Left lung (tissue), 10 donors: Measurements from ENCODE around the gene GLS. TPM values are rescaled to one million over a fixed set of nuclear protein-coding genes. Genes with fewer than 3 reads are reported as not detected.
A peak's percentile ranks its signal among the peaks of the same experiment; 100 is the strongest.

ENCODE experiments used
- ATAC-seq: fragments of 200-7000 bp; cut with Tn5 transposase; one replicate; pipeline ENCODE4 v1.9.1; 2020; ENCODE audit warnings: moderate library complexity
- DNase-seq, 4 donors: peaks; one replicate each; pipeline ENCODE4 v3.0.0-alpha.2; 2013 to 2020
- H3K27ac ChIP-seq, 2 donors: fragments of 200-600 bp; sonication (generic) in 1 of 2; one replicate each; pipeline versions ENCODE4 v1.5.0 to v1.8.0; 2020 to 2021
- H3K27me3 ChIP-seq, 2 donors: fragments of 200-600 bp; sonication (generic) in 1 of 2; one replicate each; pipeline versions ENCODE4 v1.5.0 to v1.8.0; 2020 to 2021
- H3K36me3 ChIP-seq, 2 donors: fragments of 200-600 bp; sonication (generic) in 1 of 2; one replicate each; pipeline versions ENCODE4 v1.5.0 to v1.8.0; 2020 to 2021
- H3K4me1 ChIP-seq, 2 donors: fragments of 200-600 bp; one replicate each; pipeline ENCODE4 v1.8.0; 2021
- H3K4me3 ChIP-seq, 2 donors: fragments of 200-600 bp; sonication (generic) in 1 of 2; one replicate each; pipeline versions ENCODE4 v1.5.0 to v1.8.0; 2020 to 2021; ENCODE audit warnings: mild to moderate bottlenecking in 1 of 2
- H3K9me3 ChIP-seq, 2 donors: fragments of 200-600 bp; sonication (generic) in 1 of 2; one replicate each; pipeline versions ENCODE4 v1.5.0 to v1.8.0; 2020 to 2021
- intact Hi-C, 2 donors: fragments of 100-400 bp; cut with DNase I; formaldehyde crosslinking; loops; one replicate each; pipeline versions ENCODE4 v1.11.2 to v1.14.2; 2022
- polyA plus RNA-seq, 6 donors: library from polyadenylated mRNA; unstranded; fragments of 120-200 nt; gene quantifications; one replicate each; pipeline ENCODE4 v1.2.1, GENCODE V29; 2013; ENCODE audit not compliant: insufficient read length in 6 of 6
- total RNA-seq, 2 donors: library from RNA; stranded (reverse); fragmentation: NEBNext Ultra II Directional; extraction: Animal tissue kit (Norgen Biotek cat#: 25700); gene quantifications; one replicate each; pipeline ENCODE4 v1.2.1, GENCODE V29; 2021
- TF ChIP-seq, protein P1 (sequence below), 2 donors: fragments of 200-600 bp; sonication (generic) in 1 of 2; IDR thresholded peaks; one replicate each; pipeline versions ENCODE4 v1.5.0 to v1.8.0; 2021; ENCODE audit warnings: antibody characterized with exemption in 2 of 2
- donor health status: DM: no; HTN: yes; CAD: no.
- donor health status: DM: no; HTN: no; CAD: no.

The GLS gene
- total and polyA plus RNA-seq, 8 donors, result 114 to 346 (median 123) TPM

DNA sequence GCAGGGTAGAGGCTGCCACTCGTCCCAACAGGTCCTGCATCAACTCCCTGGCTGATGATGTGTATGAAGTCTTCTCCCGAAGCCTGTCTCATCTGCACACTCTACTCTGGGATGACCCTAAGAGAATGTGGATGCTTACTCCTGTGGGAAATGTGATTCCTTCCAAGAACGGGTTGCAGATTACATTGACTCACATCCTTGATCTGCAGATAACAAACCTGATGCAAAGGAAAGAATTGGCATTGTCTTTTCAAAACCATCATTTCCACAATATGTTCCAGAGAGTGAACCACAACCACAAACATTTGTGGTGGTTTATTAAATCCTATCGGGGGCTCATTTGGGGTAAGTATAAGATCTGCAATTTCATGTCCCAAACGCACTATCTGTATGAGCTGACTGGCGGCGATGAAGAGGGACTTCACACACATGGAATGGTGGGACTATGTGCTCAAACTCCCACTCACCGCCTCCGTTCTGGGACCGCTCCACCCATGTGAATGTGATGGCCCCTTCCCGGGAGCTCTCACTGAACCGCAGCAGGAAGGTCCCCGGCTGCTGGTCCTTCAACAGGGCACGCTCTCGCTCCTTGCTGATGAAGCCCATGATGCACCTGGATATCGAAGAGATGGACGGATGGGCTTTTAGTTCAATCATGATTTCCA is 97.9 kb downstream of the GLS start:
- ATAC-seq (no peak), DNase-seq (no peak)
- no peak overlapping the region for H3K27ac ChIP-seq
- H3K4me1 ChIP-seq, result peaks cover 7 to 50% of the 10 kb centered on the region in 2 donors
- peaks cover 2 to 100% of the 10 kb centered on the region in 2 donors for H3K36me3 ChIP-seq
- no peaks in the 10 kb centered on the region for H3K9me3 ChIP-seq
- H3K27me3 ChIP-seq, result no peaks in the 10 kb centered on the region
- intact Hi-C loops, result no loop called here
- TF ChIP-seq, protein P1, sequence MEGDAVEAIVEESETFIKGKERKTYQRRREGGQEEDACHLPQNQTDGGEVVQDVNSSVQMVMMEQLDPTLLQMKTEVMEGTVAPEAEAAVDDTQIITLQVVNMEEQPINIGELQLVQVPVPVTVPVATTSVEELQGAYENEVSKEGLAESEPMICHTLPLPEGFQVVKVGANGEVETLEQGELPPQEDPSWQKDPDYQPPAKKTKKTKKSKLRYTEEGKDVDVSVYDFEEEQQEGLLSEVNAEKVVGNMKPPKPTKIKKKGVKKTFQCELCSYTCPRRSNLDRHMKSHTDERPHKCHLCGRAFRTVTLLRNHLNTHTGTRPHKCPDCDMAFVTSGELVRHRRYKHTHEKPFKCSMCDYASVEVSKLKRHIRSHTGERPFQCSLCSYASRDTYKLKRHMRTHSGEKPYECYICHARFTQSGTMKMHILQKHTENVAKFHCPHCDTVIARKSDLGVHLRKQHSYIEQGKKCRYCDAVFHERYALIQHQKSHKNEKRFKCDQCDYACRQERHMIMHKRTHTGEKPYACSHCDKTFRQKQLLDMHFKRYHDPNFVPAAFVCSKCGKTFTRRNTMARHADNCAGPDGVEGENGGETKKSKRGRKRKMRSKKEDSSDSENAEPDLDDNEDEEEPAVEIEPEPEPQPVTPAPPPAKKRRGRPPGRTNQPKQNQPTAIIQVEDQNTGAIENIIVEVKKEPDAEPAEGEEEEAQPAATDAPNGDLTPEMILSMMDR (IDR thresholded peaks at IDR 0.05), result no peak
- H3K4me3 ChIP-seq, result no peak overlapping the region

DNA sequence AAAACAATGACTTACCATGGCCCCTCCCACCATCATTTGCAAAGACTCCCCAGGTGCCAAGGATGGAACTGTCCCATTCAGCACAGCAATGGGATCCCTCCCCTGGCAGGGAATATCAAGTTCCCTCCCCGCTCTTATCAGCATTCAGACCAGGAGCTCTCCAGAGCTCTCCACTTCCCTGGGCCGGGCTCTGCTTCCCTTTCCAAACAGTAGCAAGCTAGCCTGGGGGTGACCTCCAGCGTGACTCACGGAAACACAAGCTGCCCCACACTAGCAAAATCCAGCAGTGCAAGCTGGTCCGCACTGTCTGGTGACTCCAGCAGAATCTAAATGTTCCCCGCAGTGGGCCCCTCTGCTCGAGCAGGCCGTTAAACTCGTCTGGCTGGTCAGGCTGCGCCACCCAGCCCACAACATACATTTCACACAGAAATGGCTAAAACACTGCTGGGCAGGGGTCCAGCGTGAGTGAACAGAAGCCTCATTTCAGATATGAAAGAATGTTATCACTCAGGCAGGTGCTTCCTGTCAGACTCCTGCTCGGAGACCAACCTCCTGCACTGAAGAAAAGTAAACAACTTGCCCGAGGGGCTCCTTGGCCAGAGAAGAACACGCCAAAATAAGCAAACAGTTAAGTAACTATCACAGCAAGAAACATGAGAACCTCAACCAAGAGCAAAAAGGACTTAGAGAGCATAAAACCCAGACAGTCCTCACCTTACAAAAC is 99.4 kb downstream of the GLS start:
- Histone ChIP-seq H3K4me3 (no peak overlapping the region), H3K36me3 (peaks cover 2 to 100% of the 10 kb centered on the region in 2 donors), H3K9me3 (no peaks in the 10 kb centered on the region), H3K4me1 (peaks cover 7 to 34% of the 10 kb centered on the region in 2 donors), H3K27ac (peak overlapping the region; percentile 71 to 74), H3K27me3 (no peaks in the 10 kb centered on the region)
- peak; percentile 68 to 90 (median 84) for DNase-seq
- TF ChIP-seq, protein P1 (IDR thresholded peaks at IDR 0.05), result no peak
- peak; percentile 96 for ATAC-seq
- intact Hi-C loops, result no loop called here

DNA sequence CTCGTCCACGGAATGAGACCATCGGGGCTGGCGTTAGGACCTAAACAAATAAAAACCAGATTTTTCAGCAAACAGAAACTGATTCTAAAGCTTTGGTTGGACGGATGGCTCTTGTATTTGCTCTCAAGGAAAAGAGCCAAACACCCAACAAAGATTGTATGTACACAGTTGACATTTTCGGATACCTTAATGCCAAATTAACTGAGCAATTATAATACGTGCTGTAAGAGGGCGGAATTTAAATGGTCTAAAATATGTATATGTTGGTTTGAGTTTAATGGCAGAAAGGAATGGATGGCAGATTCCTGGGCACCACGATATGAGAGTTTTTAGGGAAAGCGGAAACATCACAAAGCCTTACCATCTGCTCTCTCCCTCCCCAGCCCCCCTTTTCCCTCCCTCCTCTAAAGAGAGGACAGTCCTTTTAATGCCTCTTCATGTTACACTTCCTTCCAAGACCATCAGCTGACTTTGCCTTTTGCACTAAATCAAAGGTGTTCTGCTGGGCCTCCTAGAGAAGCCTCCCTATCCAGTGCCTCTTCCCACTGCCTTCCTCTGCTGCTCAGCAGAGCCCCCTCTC is 100.1 kb downstream of the GLS start:
- no peaks in the 10 kb centered on the region for H3K27me3 ChIP-seq
- TF ChIP-seq, protein P1 (IDR thresholded peaks at IDR 0.05), result no peak
- no peaks in the 10 kb centered on the region for H3K9me3 ChIP-seq
- no peak for DNase-seq
- H3K4me1 ChIP-seq, result peaks cover 7 to 32% of the 10 kb centered on the region in 2 donors
- intact Hi-C loops, result no loop called here
- no peak for ATAC-seq
- H3K4me3 ChIP-seq, result no peak overlapping the region
- peaks cover 2 to 100% of the 10 kb centered on the region in 2 donors for H3K36me3 ChIP-seq
- peak overlapping the region; percentile 71 to 74 for H3K27ac ChIP-seq

DNA sequence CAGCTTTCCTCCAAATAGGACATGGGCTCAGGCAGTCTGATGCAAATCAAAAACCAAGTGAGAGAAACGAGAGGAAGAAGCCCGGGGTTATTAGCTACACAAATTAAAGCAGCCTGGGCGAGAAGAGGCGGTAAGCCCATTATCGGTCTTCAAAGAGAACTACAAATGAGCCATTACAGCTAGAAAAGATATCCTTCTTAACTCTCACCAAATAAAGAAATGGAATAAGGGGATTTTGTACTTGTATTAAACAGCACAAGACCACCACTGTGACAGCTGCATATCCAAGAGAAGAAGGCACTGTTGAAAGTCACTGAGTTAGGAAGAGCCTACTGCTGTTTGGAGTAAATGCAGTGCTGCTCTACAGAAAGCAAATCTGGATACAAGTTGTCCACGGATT is 100.7 kb downstream of the GLS start:
- Histone ChIP-seq H3K27me3 (no peaks in the 10 kb centered on the region), H3K36me3 (peaks cover 2 to 100% of the 10 kb centered on the region in 2 donors), H3K9me3 (no peaks in the 10 kb centered on the region), H3K4me1 (peaks cover 7 to 32% of the 10 kb centered on the region in 2 donors), H3K4me3 (no peak overlapping the region), H3K27ac (peak overlapping the region in 1 of 2 donors; percentile 74)
- TF ChIP-seq, protein P1 (IDR thresholded peaks at IDR 0.05), result no peak
- DNase-seq (no peak), ATAC-seq (no peak)
- intact Hi-C loops, result no loop called here

DNA sequence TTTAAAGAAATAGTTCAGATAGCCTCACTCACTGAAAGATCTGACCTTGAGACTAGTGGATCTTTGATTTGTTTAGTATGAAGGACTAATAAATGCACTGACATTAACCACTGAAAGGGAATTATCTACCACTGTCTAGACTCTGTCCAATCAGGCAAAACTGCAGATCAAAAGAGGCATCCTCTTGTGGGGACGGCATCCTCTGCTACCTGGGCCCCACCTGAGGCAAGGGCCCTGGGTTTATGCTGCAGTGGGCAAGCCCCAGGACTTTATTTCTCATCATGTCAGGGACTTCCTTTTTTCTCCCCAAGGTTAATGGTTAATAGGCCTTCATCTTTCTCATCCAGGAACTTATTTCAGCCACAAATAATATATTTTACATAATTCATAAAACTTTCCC is 101.1 kb downstream of the GLS start:
- intact Hi-C loops, result no loop called here
- peaks cover 2 to 100% of the 10 kb centered on the region in 2 donors for H3K36me3 ChIP-seq
- TF ChIP-seq, protein P1 (IDR thresholded peaks at IDR 0.05), result no peak

More for the DNA sequence above, 101.1 kb downstream of the GLS start:
- Histone ChIP-seq H3K4me3 (no peak overlapping the region), H3K27me3 (no peaks in the 10 kb centered on the region), H3K9me3 (no peaks in the 10 kb centered on the region), H3K27ac (no peak overlapping the region), H3K4me1 (peaks cover 7 to 32% of the 10 kb centered on the region in 2 donors)
- DNase-seq, result no peak
- no peak for ATAC-seq
